HG02852 (cell line): Measurements from ENCODE around the gene MISP3.

ENCODE experiments used
- ATAC-seq: cut with Tn5 transposase; IDR thresholded peaks from one replicate; pipeline ENCODE4 v1.9.1; 2021; ENCODE audit warnings: mild to moderate bottlenecking, moderate library complexity; ENCODE audit not compliant: unreplicated experiment

The MISP3 gene

GRCh38 chr19:14078411-14078810, 5.8 kb downstream of the MISP3 start:
- ATAC-seq = no peak

DNA sequence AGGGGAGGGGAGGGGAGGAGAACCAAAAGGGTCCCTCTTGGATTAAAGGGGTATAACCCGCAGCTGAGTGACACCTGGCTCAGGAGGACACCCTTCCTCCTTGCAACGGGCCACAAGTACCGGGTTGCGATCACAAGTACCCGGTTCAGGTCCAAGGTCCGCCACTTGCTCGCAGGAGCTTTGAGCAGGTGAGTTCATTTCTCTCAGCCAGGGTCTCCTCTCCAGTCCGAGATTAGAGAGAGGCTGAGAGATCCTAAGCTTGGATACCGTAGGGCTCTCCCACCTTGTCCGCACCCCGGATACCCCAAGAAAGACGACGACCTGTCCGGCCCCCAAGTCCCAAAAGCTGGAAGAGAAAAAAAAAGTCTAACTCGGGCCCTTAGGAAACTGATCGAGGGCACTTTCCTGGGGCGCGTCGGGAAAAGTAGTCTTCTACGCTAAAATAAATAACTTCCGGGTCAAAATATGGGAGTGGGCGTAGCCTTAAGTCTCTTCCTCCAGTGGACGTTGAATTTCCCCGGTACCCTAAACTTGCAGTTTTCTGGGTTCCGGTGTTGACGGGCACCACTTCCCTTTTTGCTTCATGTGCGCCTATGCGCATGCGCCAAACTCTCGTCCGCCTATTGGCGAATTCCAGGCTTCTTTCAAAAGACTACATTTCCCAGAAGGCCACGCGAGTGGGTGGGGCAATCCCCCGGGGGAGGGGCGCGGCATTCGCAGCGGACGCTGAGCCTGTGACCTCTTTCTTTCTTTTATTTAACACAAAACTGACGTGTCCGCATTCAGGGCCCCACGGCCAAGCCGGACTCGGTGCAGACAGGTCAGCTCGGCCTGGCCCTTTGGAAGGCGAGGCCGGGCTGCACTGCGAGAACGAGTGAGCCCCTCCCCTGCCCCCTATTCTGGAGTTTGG, 8.6 kb downstream of the MISP3 start:
- peak; percentile 88 for ATAC-seq

DNA sequence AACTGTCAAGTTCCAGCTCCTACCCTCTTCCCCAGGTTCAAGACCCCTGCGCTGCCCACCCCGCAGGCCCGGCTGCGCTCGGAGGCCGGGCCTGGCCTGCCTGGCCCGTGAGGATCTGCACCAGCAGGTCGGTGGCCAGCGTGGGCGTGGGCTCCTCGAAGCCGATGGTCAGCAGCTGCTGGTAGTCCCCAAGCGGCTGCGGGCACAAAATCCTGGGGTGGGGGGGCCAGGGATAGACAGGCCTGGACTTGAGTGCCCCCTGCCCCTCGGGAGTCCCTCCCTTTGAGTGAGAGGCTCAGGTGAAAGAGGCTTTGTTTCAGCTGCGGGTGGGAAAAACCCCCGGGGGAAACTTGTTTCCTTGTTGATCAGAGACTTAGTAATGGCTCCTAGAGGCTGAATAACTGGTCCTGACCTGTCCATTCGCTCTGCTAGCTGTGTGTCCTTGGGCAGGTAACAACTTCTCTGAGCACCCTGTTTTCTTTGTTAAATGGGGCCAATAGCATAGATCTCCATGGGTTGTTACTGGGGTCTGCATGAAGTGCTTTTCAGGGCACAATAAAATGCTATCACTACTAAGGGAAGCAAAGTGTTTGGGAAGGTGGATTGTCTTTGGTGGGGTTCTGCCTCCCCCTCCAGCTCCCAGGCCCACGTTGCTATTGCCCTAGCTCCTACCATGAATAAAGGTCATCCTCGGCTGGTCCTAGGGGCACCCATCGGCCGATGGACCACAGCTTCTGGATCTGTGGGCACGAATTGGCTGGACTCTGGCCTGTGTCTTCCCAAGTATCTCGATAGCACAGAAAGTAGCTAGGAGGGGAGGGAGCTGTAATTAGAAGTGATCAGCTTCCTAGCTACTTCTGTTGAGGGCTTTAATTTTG, 9.4 kb downstream of the MISP3 start:
- ATAC-seq = peak; percentile 20

DNA sequence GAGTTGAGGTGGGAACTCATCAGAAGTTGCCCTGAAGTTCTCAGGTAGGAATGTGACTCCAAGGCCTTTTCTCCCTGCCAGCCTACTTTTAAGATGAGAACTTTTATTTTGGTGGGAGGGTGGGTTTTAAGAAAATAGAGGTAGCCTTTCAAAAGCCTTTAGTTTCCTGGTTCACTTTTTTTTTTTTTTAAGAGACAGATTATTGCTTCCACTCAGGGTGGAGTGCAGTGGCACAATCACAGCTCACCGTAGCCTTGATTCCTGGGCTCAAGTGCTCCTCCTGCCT, 10.0 kb downstream of the MISP3 start:
- no peak for ATAC-seq

DNA sequence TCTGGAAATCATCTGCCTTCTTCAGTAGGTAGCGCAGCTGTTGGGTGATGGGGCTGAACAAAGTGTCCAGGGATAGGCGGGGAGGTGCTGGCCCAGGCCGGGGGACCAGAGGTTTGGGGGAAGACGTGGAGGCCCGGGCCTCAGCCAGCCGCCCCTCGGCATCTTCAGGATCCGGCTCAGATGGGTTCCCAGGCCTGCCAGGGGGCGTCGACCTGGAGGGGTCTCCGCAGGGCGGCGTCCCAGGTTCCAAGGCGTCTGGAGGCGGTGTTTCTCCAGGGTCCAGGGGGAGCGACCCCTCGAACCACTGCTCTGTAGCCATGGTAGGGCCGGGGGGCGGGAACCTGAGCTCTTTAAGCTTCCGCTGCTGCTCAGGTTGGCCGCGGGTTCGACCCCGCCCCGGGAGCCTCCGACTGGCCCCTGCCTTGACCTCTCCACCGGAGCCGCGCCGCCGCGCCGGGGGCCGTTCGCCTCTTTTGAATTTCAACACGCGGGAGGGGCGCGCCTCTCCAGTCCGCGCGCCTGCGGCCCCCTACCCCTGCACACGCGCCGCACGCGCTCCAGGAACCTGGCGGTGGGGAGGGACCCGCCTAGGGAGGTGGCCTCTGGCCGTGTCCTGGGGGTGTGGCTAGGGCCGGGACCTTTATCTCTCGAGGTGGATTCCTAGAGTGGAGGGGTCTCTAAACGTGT, 12.9 kb downstream of the MISP3 start, which contains the start of gene C19orf67:
Gene C19orf67, minus strand, starts transcription at position 475 of the 687 bp plus-strand sequence. Its CDS starts 156 bp downstream, at position 319.
- ATAC-seq = no peak

DNA sequence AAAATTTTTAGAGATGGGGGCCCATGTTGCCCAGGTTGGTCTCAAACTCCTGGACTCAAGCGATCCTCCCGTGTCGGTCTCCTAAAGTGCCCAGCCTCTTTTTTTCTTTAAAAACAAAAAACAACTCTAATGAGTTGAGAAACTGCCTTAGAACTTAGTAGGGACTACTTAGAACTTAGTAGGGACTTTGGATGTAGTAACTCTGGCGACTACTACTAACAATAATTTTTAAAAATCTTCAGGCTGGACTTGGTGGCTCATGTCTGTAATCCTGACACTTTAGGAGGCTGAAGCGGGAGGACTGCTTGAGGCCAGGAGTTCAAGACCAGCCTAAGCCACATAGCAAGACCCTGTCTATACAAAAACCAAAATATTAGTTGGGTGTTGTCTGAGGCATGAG, 13.5 kb downstream of the MISP3 start:
- ATAC-seq = no peak

DNA sequence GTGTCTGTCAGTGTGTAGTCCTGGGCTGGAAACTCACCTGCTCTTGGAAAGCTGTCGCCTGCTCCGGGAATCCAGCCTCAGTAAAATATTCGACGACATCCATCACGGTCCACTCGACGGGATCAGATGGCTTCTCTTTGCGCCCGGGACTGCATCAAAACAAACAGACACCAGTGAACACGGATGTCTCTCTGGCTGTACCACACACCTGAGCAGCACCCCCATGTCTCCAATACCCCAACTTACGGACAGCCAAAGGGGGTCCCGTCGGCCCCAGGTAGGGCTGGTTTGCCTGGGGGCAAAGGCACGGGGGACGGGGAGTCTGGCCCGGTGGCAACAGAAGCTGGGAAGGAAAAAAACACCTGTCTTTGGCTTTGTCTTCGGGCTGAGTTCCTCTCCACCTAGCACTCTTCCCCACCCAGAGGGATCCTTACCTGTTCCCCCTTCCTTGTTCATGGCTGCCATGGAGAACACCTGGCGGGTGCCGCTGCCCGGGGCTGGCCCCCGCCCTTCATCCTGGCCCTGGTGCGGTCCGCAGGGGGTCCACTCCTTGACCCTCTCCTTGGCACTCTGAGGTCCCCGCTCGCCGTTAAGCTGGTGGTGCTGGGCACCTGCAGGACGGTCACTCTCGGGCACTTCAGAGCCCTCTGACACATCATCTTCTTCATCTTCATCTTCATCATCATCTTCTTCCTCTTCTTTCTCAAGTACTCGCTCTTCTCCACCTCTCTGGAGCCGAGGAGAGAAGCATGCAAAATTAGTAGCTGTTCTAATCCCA, 16.2 kb downstream of the MISP3 start:
- ATAC-seq = no peak

DNA sequence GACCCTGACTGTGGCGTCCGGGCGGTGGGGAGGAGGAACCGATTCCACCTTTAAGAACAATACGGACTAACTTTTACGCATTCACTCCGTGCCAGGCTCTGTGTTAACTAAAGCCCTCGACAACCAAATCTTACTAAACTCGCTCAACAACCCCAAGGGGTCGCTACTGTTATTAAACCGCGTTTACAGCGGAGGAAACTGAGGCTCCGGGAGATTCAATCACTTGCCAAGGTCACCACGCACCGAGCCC, 16.8 kb downstream of the MISP3 start:
- no peak for ATAC-seq

DNA sequence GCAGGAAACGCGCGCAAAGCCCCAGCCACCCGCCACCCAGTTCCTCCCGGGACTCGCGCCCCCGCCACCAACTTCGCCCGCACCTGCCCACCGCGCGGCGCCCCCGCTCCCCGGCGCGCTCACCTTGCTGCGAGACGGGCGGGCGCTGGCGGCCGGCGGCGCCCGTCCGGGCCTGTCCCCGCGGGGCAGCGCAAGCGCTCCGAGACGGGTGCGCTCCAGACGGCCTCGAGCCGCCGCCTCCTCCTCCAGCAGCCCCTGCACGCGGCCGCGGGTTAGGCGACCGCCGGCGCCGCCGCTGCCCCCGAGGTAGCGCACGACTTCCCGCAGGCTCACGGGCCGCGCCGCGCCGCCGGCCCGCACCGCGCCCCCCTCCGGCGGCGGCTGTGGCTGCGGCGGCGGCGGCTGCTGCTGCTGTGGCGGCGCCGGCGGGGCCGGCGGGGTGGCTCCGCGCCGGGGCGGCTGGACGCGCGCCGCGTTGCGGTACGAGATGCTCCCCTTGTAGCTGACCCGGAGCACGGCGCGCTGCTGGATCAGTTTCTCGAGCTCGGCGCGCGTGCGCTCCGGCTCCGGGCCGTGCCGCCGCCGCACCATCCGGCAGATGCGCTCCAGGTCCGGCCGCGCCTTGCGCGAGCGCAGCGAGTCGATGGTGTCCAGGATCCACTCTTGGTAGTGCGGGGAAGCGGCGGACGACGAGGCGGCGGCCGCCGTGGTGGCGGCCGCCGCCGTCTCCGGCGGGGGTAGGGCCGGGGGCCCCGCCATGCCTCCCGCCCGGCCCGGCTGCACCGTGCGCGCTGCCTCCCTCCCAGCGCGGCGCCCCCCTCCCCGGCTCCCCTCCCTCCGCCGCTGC, 17.3 kb downstream of the MISP3 start:
- peak; percentile 14 for ATAC-seq

DNA sequence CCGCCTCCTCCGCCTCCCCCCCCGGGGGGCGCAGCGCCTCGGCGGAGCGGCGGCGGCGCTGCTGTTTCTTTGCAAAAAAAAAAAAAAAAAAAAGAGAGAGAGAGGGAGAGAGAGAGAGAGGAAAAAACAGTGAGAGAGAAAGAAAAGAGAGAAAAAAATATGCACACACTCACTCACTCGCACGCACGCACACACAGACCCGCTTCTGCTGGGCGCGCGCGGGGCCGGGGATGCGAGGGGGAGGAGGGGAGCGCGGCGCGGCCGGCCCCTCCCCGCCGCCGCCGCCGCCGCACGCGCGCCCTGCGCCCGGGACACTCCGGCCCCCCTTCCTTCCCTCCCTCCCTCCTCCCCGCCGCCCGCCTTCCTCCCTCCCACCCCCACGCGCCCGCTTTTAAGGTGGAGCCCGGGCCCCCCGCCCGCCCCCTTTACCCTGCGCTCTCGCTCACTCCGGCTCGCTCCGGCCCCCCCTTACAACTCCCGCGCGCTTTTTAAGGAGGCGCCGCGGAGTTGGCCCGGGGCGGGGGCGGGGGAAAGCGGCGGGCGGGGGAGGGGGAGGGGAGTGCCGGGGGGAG, 18.0 kb downstream of the MISP3 start, which contains the start of gene SAMD1:
Gene SAMD1, minus strand, starts transcription at position 243 of the 572 bp plus-strand sequence.
- ATAC-seq = peak; percentile 38

- ATAC-seq = peak; percentile 56
Observed at GRCh38 chr19:14091081-14091812, 18.7 kb downstream of the MISP3 start.

DNA sequence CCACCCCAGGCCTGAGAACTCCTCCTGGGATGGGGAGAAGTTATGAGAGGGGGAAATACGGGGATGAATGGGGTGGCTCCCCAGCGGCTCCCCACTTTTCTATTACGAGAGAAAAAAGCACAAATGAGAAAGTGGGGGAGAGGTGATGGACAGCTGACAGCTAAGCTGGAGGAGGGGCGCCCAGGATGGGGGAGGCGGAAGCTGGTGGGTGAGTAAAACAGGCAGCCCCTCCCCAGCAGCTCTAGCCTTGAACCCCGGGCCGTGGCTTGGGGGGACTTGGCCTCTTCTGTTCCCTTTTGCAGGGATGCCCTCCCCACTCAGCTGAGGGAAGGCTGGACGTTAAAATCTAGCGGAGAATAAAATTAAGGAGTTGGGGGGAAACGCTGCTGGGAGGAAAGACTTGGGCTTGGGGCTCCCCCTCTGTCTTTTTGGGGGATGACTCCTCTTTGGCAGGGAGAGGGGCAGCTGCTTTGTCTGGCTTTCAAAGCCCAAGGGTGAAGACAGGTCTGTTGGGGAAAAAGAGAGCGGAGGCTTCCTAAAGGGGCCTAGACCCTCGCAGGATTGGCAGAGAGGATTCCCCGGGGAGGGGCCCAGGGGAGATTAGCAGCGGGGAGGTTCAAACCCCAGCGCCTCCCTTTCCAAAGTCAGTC, 19.4 kb downstream of the MISP3 start:
- ATAC-seq = peak; percentile 2

DNA sequence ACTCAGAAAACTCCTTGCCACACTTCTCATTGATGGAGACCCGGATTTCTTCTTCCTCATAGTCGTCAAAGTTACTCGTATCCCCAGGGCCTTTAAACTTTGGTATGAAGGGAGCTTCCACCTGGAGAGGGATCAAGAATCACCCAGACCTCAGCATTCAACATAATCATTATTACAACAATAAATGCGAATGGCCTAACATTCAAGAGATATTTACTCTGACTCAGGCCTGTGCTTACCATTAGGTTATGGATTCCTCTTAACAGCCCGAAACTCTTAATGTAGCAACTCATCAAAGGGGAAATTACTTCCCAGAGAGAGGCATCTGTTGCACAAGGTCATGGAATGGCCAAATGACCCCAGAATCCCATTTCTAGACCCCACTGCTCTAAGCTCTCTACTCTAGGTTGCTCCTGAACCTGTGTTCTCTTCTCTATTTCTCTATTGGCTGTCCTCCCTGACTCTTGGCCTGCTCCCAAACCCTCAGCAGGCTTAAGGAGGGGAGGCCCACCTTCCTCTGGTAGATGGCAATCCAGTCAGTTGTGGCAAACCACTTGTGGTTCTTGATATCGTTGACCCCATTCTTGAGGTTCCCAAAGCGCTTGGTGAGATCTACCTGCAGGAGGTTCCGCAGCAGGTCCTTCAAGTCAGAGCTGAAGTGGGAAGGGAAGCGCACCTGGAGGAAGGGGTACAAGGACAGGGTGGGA, 20.7 kb downstream of the MISP3 start:
- no peak for ATAC-seq

DNA sequence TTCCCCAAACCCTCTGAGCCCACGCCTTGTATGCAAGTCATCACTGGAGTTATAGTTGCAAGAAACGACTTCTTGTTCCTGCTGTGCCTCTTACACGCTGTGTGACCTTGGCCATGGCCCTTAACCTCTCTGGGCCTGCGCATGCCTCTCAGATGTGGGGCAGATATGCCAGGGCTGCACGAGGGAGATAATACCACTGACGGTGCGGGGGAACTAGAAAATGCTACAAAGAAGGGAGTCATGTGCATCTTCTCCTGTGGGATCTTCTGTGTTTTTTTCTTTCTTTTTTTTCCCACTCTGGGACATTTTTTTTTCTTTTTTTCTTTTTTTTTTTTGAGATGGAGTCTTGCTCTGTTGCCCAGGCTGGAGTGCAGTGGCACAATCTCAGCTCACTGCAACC, 22.3 kb downstream of the MISP3 start:
- ATAC-seq = no peak

- no peak for ATAC-seq
Observed at GRCh38 chr19:14096272-14096992, 23.8 kb downstream of the MISP3 start.

DNA sequence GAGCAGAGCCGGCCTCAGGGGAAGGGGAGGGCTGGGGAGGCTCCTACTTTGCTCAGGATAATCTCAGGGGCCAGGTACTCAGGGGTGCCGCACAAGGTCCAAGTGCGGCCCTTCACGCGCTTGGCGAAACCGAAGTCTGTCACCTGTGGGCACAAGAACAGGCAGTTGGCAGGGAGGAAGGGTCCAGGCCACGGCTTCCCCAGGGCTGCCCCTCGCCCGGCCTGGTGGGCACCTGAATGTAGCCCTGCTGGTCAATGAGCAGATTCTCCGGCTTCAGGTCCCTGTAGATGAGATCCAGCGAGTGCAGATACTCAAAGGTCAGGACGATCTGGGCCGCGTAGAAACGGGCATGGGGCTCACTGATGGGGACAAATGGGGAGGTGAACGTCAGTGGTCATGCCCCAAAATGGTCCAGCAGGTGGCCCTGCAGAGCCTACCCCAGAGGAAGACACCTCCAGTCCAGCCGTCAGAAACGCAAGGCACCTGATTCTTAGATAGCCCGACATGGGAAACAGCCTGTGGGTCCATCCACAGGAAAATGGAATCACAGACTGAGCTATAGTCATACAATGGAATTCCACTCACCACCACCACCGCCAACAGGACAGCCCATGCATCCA, 25.1 kb downstream of the MISP3 start:
- ATAC-seq = no peak
